ENCODE results near the gene APCDD1. TPM values are rescaled to one million over a fixed set of nuclear protein-coding genes. Genes with fewer than 3 reads are reported as not detected.

The APCDD1 gene
- total RNA-seq, 4 donors from 2014 or later = 7.8 to 13.5 (median 11.9) TPM

DNA sequence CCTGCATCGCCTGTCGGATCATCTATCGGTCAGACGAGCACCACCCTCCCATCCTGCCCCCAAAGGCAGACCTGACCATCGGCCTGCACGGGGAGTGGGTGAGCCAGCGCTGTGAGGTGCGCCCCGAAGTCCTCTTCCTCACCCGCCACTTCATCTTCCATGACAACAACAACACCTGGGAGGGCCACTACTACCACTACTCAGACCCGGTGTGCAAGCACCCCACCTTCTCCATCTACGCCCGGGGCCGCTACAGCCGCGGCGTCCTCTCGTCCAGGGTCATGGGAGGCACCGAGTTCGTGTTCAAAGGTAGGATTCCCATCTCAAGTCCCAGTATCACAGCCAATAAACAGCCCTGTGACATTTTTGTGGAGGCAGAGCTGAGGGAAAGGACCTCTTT, 31.0 kb downstream of the APCDD1 start:
- no peak for DNase-seq
- H3K4me3 ChIP-seq (replicated peaks in 1 of 3) = no peak overlapping the region
- H3K27ac ChIP-seq = no peak overlapping the region
- H3K9me3 ChIP-seq = no peaks in the 10 kb centered on the region
- 95 to 98% methylated on average over 20 of the region's 20 CpGs for WGBS, 2 donors
- TF ChIP-seq POLR2A (IDR thresholded peaks at IDR 0.05) = no peak
- TF ChIP-seq, protein P1, sequence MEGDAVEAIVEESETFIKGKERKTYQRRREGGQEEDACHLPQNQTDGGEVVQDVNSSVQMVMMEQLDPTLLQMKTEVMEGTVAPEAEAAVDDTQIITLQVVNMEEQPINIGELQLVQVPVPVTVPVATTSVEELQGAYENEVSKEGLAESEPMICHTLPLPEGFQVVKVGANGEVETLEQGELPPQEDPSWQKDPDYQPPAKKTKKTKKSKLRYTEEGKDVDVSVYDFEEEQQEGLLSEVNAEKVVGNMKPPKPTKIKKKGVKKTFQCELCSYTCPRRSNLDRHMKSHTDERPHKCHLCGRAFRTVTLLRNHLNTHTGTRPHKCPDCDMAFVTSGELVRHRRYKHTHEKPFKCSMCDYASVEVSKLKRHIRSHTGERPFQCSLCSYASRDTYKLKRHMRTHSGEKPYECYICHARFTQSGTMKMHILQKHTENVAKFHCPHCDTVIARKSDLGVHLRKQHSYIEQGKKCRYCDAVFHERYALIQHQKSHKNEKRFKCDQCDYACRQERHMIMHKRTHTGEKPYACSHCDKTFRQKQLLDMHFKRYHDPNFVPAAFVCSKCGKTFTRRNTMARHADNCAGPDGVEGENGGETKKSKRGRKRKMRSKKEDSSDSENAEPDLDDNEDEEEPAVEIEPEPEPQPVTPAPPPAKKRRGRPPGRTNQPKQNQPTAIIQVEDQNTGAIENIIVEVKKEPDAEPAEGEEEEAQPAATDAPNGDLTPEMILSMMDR (IDR thresholded peaks at IDR 0.05) = no peak
- peaks cover 0 to 3% of the 10 kb centered on the region in 2 donors for H3K36me3 ChIP-seq
- H3K27me3 ChIP-seq = no peaks in the 10 kb centered on the region
- intact Hi-C loops (cut with DNase I) = no loop called here
- no peaks in the 10 kb centered on the region for H3K4me1 ChIP-seq

DNA sequence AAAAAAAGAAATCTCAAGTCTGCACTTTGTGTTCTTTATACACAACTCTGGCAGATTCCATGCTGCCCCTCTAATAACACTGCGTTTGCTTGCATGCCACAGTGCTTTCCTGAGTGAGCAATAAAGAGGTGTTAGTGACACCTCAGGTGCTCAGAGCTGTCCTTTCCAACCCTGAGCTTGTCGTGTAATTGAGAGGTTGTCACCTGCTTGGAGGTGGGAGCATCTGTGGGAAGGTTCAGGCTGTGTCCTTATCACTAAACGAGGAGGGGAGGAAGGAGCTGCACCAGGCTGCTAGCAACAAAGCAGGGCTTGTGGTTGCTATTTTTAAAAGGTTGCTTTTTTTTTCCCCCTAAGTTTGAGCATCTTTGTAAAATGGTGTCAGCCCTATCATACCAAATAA, 31.9 kb downstream of the APCDD1 start:
- no peak overlapping the region for H3K27ac ChIP-seq
- no peaks in the 10 kb centered on the region for H3K27me3 ChIP-seq
- intact Hi-C loops (cut with DNase I) = no loop called here
- no peak overlapping the region for H3K4me3 ChIP-seq (replicated peaks in 1 of 3)
- no peaks in the 10 kb centered on the region for H3K4me1 ChIP-seq
- no peak for TF ChIP-seq POLR2A (IDR thresholded peaks at IDR 0.05)
- TF ChIP-seq, protein P1 (IDR thresholded peaks at IDR 0.05) = no peak
- DNase-seq = no peak
- peaks cover 0 to 3% of the 10 kb centered on the region in 2 donors for H3K36me3 ChIP-seq
- WGBS, 2 donors = 55 to 58% methylated on average over 3 of the region's 3 CpGs
- H3K9me3 ChIP-seq = no peaks in the 10 kb centered on the region

DNA sequence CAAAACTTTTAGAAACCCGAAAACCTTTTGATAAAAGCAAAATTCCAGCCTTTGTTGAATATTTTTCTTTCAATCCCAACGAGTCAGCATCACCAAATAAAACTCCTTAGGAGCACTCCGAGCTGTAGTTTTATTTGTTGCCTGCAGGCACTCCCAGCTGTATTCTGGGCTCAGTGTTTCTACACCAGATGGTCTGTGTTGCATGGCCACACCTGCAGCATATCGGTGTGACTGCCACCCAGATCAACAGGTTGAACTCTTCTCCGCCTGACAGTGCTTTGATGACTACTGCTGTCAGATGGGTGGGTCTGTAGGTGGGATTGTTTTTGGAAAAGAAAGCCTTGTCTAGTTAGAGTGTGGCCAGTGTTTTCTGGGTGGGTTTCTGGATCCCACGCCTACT, 32.7 kb downstream of the APCDD1 start:
- Histone ChIP-seq H3K4me3 (replicated peaks in 1 of 3) (no peak overlapping the region), H3K27me3 (no peaks in the 10 kb centered on the region), H3K4me1 (no peaks in the 10 kb centered on the region), H3K27ac (no peak overlapping the region), H3K36me3 (peaks cover 0 to 3% of the 10 kb centered on the region in 2 donors), H3K9me3 (no peaks in the 10 kb centered on the region)
- WGBS, 2 donors = 90 to 91% methylated on average over 6 of the region's 6 CpGs
- DNase-seq = no peak
- intact Hi-C loops (cut with DNase I) = no loop called here
- TF ChIP-seq, protein P1 (IDR thresholded peaks at IDR 0.05) = no peak
- TF ChIP-seq POLR2A (IDR thresholded peaks at IDR 0.05) = no peak

DNA sequence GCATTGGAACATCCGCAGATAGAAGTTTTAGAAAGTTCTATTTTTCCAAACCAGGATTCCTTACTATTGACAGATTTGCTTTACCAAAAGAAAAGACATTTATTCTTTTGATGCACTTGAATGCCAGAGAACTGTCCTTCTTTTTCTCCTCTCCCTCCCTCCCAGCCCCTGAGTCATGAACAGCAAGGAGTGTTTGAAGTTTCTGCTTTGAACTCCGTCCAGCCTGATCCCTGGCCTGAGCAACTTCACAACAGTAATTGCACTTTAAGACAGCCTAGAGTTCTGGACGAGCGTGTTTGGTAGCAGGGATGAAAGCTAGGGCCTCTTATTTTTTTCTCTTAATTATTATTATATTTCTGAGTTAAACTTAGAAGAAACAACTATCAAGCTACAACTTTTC, 33.6 kb downstream of the APCDD1 start:
- 83 to 84% methylated on average over 4 of the region's 4 CpGs for WGBS, 2 donors
- Histone ChIP-seq H3K4me1 (no peaks in the 10 kb centered on the region), H3K4me3 (replicated peaks in 1 of 3) (no peak overlapping the region), H3K36me3 (peaks cover 0 to 3% of the 10 kb centered on the region in 2 donors), H3K27me3 (no peaks in the 10 kb centered on the region), H3K9me3 (no peaks in the 10 kb centered on the region), H3K27ac (no peak overlapping the region)
- DNase-seq = no peak
- intact Hi-C loops (cut with DNase I) = no loop called here
- TF ChIP-seq POLR2A (IDR thresholded peaks at IDR 0.05) = no peak
- TF ChIP-seq, protein P1 (IDR thresholded peaks at IDR 0.05) = no peak

DNA sequence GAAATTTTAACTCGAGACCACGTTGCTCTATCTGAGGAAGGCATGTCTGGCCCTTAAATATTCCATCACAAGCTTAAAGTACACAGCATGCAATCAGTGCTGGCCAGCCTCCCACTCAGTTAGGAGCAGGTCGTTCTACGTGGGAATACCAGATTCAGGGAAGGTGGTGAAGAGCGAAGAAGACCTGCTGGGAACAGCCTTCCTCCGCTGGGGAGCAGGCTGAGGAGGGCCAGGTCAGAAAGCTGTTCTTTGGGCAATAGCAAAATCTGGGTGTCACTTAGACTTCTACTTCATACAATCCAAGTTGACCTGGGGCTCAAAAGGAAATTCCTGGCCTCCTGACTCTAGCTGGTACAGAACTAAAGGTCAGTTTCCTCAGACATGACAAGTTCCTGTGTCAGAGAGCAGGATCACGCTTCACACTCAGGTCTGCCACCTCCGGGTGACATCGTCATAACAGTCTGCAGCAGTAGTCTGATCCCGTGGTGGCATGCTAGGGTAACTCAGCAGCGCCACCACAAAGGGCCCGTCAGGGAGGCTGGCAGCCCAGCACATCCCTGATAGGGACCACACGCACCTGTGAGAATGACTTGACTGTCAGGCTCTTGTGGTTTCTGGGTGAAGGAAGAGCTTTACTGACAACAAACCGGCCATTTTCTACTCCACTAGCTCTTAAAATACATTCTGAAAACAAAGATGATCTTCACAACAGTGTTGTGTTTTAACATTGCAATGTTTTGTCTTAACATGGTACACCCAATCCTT, 36.1 kb downstream of the APCDD1 start:
- Histone ChIP-seq H3K27ac (no peak overlapping the region), H3K36me3 (peaks cover 0 to 3% of the 10 kb centered on the region in 2 donors), H3K4me1 (no peaks in the 10 kb centered on the region), H3K4me3 (replicated peaks in 1 of 3) (no peak overlapping the region), H3K9me3 (no peaks in the 10 kb centered on the region), H3K27me3 (no peaks in the 10 kb centered on the region)
- intact Hi-C loops (cut with DNase I) = no loop called here
- WGBS, 2 donors = 66 to 73% methylated on average over 14 of the region's 14 CpGs
- peak; percentile 15 to 33 for DNase-seq
- TF ChIP-seq, protein P1 (IDR thresholded peaks at IDR 0.05) = no peak
- no peak for TF ChIP-seq POLR2A (IDR thresholded peaks at IDR 0.05)

Measured in thyroid gland (tissue), 4 donors.